Measurements from ENCODE around the gene COG5. TPM values are rescaled to one million over a fixed set of nuclear protein-coding genes. Genes with fewer than 3 reads are reported as not detected.

The COG5 gene
- total RNA-seq, 4 donors from 2014 or later: 34.8 to 74.1 (median 41.2) TPM

GRCh38 chr7:107179326-107180164 is 384.2 kb downstream of the COG5 start:
- DNase-seq (ENCODE audit: low spot score): no peak
- ATAC-seq (ENCODE audit: low FRiP score): peak; percentile 76
- TF ChIP-seq CTCF (IDR thresholded peaks at IDR 0.05): no peak

- DNase-seq (ENCODE audit: low spot score) (no peak), ATAC-seq (ENCODE audit: low FRiP score) (no peak)
- no peak for TF ChIP-seq CTCF (IDR thresholded peaks at IDR 0.05)
These were observed 389.9 kb downstream of the COG5 start for GRCh38 chr7:107173691-107174406.

- TF ChIP-seq CTCF (IDR thresholded peaks at IDR 0.05): no peak
- ATAC-seq (ENCODE audit: low FRiP score) (no peak), DNase-seq (ENCODE audit: low spot score) (no peak)
These were observed 390.5 kb downstream of the COG5 start for GRCh38 chr7:107173191-107173590.

GRCh38 chr7:107172276-107173032 is 391.3 kb downstream of the COG5 start:
- DNase-seq (ENCODE audit: low spot score) (no peak), ATAC-seq (ENCODE audit: low FRiP score) (no peak)
- no peak for TF ChIP-seq CTCF (IDR thresholded peaks at IDR 0.05)

GRCh38 chr7:107171496-107171895 is 392.2 kb downstream of the COG5 start:
- no peak for ATAC-seq (ENCODE audit: low FRiP score)
- no peak for DNase-seq (ENCODE audit: low spot score)
- no peak for TF ChIP-seq CTCF (IDR thresholded peaks at IDR 0.05)

GRCh38 chr7:107170051-107170915 is 393.4 kb downstream of the COG5 start:
- TF ChIP-seq CTCF (IDR thresholded peaks at IDR 0.05): no peak
- ATAC-seq (ENCODE audit: low FRiP score) (no peak), DNase-seq (ENCODE audit: low spot score) (no peak)
